Measurements from ENCODE around the gene DOCK4. TPM values are rescaled to one million over a fixed set of nuclear protein-coding genes. Genes with fewer than 3 reads are reported as not detected.

Gene DOCK4
- total and polyA plus RNA-seq, 7 donors = 3.0 to 28.5 (median 14.1) TPM

GRCh38 chr7:112236597-112236996 lies 30.4 kb upstream of the DOCK4 start:
- Histone ChIP-seq H3K9me3 (no peaks in the 10 kb centered on the region), H3K36me3 (no peaks in the 10 kb centered on the region), H3K27ac (no peak overlapping the region), H3K27me3 (no peaks in the 10 kb centered on the region), H3K4me1 (peaks cover 0 to 8% (median 2%) of the 10 kb centered on the region in 4 donors), H3K4me3 (no peak overlapping the region)
- TF ChIP-seq POLR2AphosphoS5 (IDR thresholded peaks at IDR 0.05) (no peak), POLR2A (IDR thresholded peaks at IDR 0.05) (no peak), EP300 (IDR thresholded peaks at IDR 0.05) (no peak), CTCF (IDR thresholded peaks at IDR 0.05) (no peak)
- DNase-seq = no peak
- WGBS, 2 donors = 35 to 61% methylated on average over 2 of the region's 2 CpGs
- intact Hi-C loops (cut with DNase I) = no loop called here

GRCh38 chr7:112234147-112234546 lies 27.9 kb upstream of the DOCK4 start:
- Histone ChIP-seq H3K36me3 (no peaks in the 10 kb centered on the region), H3K27ac (no peak overlapping the region), H3K9me3 (no peaks in the 10 kb centered on the region), H3K4me1 (peaks cover 0 to 8% (median 2%) of the 10 kb centered on the region in 4 donors), H3K4me3 (no peak overlapping the region), H3K27me3 (no peaks in the 10 kb centered on the region)
- TF ChIP-seq EP300 (IDR thresholded peaks at IDR 0.05) (no peak), POLR2AphosphoS5 (IDR thresholded peaks at IDR 0.05) (no peak), CTCF (IDR thresholded peaks at IDR 0.05) (no peak), POLR2A (IDR thresholded peaks at IDR 0.05) (no peak)
- intact Hi-C loops (cut with DNase I) = no loop called here
- DNase-seq = no peak
- 96% methylated on average over 1 of the region's 1 CpG for WGBS, 2 donors

- intact Hi-C loops (cut with DNase I) = no loop called here
- no peaks in the 10 kb centered on the region for H3K36me3 ChIP-seq
- no peaks in the 10 kb centered on the region for H3K9me3 ChIP-seq
- H3K27me3 ChIP-seq = no peaks in the 10 kb centered on the region
- WGBS, 2 donors = 86 to 90% methylated on average over 3 of the region's 3 CpGs
- H3K4me1 ChIP-seq = peaks cover 0 to 8% (median 2%) of the 10 kb centered on the region in 4 donors
- TF ChIP-seq POLR2AphosphoS5 (IDR thresholded peaks at IDR 0.05) = no peak
- no peak for TF ChIP-seq CTCF (IDR thresholded peaks at IDR 0.05)
- no peak for TF ChIP-seq EP300 (IDR thresholded peaks at IDR 0.05)
- no peak for TF ChIP-seq POLR2A (IDR thresholded peaks at IDR 0.05)
- no peak overlapping the region for H3K4me3 ChIP-seq
- H3K27ac ChIP-seq = no peak overlapping the region
- no peak for DNase-seq
Observed at GRCh38 chr7:112233048-112233697, 27.0 kb upstream of the DOCK4 start.

- intact Hi-C loops (cut with DNase I) = no loop called here
- DNase-seq = no peak
- Histone ChIP-seq H3K9me3 (no peaks in the 10 kb centered on the region), H3K27me3 (no peaks in the 10 kb centered on the region), H3K36me3 (no peaks in the 10 kb centered on the region), H3K4me1 (peaks cover 0 to 8% (median 2%) of the 10 kb centered on the region in 4 donors), H3K4me3 (no peak overlapping the region), H3K27ac (no peak overlapping the region)
- TF ChIP-seq POLR2A (IDR thresholded peaks at IDR 0.05) = no peak
- no peak for TF ChIP-seq POLR2AphosphoS5 (IDR thresholded peaks at IDR 0.05)
- no peak for TF ChIP-seq EP300 (IDR thresholded peaks at IDR 0.05)
- no peak for TF ChIP-seq CTCF (IDR thresholded peaks at IDR 0.05)
- 84 to 97% methylated on average over 4 of the region's 4 CpGs for WGBS, 2 donors
Observed at GRCh38 chr7:112232212-112232978, 26.2 kb upstream of the DOCK4 start.
